A375 (cell line): ENCODE measurements around the gene FBXO3. TPM values are rescaled to one million over a fixed set of nuclear protein-coding genes. Genes with fewer than 3 reads are reported as not detected.

Experiments used
- total RNA-seq: library from RNA; depleted of rRNA; stranded (reverse); fragments of >200 nt; shearing (Covaris generic); gene quantifications from 2 replicates; pipeline ENCODE4 v1.2.3, GENCODE V29; 2014; rRNA removed

The FBXO3 gene
- total RNA-seq: 17.5 and 22.3 TPM in 2 replicates

DNA sequence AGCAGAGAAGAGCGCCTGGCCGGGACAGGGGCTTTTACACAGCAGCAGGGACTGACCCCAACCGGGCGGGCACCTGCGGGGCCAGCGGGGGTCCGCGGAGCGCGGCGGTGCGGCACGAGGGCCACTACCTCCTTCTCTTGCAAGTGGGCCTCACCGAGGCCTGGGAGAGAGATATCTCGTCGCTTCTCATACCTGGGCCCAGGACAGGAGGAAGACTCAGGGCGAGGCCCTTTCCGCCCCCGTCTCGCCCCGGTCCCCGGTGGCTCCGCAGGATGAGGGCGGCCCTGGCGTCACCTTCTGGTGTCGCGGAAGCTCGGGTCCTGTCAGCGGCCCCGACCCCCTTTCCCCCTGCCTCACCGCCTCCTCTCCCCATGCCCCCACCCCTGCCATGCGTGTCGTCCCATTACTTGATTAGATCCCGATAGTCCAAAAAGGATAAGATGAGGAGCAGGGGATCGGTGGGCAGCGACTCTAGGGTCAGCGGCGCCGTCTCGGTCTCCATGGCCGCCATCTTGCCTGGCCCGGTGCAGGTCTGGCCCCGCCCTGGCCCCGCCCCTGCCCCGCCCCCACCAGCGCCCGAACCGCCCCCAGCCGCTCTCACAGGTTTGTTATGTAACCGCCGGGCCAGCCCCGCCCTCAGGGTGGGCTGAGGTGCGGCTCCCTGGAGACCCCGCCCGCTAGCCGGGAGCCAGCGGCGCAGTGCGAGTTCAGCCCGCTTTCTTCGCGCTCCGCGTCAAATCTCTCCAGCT is at the start of gene FBXO3:
FBXO3 (minus strand) TSS at position 534 of the 749 bp plus-strand sequence; CDS start at position 511, 23 bp downstream.

GRCh38 chr11:33736148-33736812 is 38.0 kb downstream of the FBXO3 start, which contains the start of gene CD59:
CD59 (minus strand) TSS chr11:33736423; CDS start chr11:33722445, 13,978 bp downstream.

DNA sequence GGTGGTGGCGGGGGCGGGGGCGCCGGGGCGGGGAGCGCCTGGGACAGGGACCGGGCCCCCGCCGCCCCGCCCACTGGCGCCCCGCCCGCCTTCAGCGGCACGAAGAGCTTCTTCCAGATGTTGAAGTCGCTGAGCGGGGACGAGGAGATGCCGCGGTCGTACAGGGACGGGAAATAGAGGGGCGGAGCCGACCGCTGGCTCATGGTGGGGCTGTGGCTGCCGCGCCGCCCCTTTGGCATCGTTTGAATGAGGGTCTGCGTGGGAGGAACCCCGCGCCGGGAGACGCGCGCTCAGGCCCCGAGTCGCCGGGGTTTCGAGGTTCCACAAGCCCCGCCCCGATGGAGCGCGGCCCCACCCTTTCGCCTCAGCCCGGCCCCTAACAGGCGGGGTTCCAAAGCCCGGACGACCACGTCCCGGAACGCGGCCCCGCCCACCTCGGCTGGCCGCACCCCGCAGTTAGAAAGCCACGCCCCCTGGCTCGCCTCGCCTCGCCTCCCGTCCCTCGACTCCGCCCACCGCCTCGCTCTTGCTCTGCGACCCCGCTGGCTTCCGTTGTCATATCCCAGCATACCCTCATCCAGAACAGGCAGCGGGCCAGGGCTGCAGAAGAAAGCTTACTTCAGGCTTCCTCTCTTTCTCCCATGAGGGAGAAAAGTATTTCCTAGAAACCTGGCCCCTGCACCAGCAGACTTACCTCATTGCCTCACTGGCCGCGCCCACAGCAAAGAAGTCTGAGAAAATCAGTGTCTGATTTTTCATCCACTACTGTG is 73.6 kb downstream of the FBXO3 start, which contains the start of gene C11orf91:
C11orf91 (minus strand) TSS at position 325 of the 770 bp plus-strand sequence; CDS start at position 239, 86 bp downstream.

Other genes with a start within 250 kb of the FBXO3 start
- gene C11orf91, start 73.7 kb downstream of the FBXO3 start, total RNA-seq: 0.19 and 0.30 TPM in 2 replicates
- 144 and 178 TPM in 2 replicates for gene CD59, start 38.1 kb downstream of the FBXO3 start, total RNA-seq
- 0.93 and 1.1 TPM in 2 replicates for gene LMO2, start 117.6 kb upstream of the FBXO3 start, total RNA-seq